ENCODE results near the gene EGFLAM.

The EGFLAM gene

GRCh38 chr5:38506302-38506701 is 247.9 kb downstream of the EGFLAM start:
- no peaks in the 10 kb centered on the region for H3K36me3 Mint-ChIP-seq (ENCODE audit: low read depth)
- H3K27ac Mint-ChIP-seq = no peak overlapping the region
- no peak for DNase-seq (ENCODE audit: low spot score)
- no peaks in the 10 kb centered on the region for H3K4me1 Mint-ChIP-seq (ENCODE audit: low read depth)
- H3K9me3 Mint-ChIP-seq = no peaks in the 10 kb centered on the region
- H3K27me3 Mint-ChIP-seq (ENCODE audit: low read depth) = peaks cover 7% of the 10 kb centered on the region
- no peak overlapping the region for H3K4me3 Mint-ChIP-seq

GRCh38 chr5:38509185-38509584 is 250.8 kb downstream of the EGFLAM start:
- Mint-ChIP-seq H3K4me3 (no peak overlapping the region), H3K27ac (no peak overlapping the region), H3K36me3 (ENCODE audit: low read depth) (no peaks in the 10 kb centered on the region), H3K9me3 (no peaks in the 10 kb centered on the region), H3K4me1 (ENCODE audit: low read depth) (no peaks in the 10 kb centered on the region), H3K27me3 (ENCODE audit: low read depth) (peaks cover 10% of the 10 kb centered on the region)
- no peak for DNase-seq (ENCODE audit: low spot score)

Measured in T-helper 2 cell treated with Interferon-gamma antibody and Interleukin-4, amounts not matched to agents 5 μg/mL and 100 μg/mL, for 36 hours (primary cell).